SK-MEL-5 (cell line): ENCODE data around the gene LGALS13. TPM values are rescaled to one million over a fixed set of nuclear protein-coding genes. Genes with fewer than 3 reads are reported as not detected.

Experiments
- DNase-seq: peaks from one replicate; pipeline ENCODE4 v3.0.0-alpha.2; 2016; ENCODE audit warnings: low read depth, low spot score
- in situ Hi-C: cut with HindIII; loops from 2 replicates; pipeline ENCODE4 v1.10.0; 2016; ENCODE audit warnings: low sequenced_read_pairs, high pct_unique_total_duplicates, low pct_unique_long_range_greater_than_20kb
- polyA plus RNA-seq, 2 experiments: library from polyadenylated mRNA; depleted of rRNA; stranded (reverse); fragments of >200 nt; gene quantifications; 2 replicates each; pipeline ENCODE4 v1.2.3, GENCODE V29; 2015
- total RNA-seq: library from RNA; depleted of rRNA; stranded (reverse); fragments of >200 nt; shearing (Covaris generic); gene quantifications from 2 replicates; pipeline ENCODE4 v1.2.3, GENCODE V29; 2014; rRNA removed

LGALS13 gene, protein sequence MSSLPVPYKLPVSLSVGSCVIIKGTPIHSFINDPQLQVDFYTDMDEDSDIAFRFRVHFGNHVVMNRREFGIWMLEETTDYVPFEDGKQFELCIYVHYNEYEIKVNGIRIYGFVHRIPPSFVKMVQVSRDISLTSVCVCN
- total RNA-seq: not detected in 2 replicates
- polyA plus RNA-seq (2015; cell fraction: cytosol; rRNA removed): not detected in 2 replicates
- polyA plus RNA-seq (2015; cell fraction: nucleus; rRNA removed): not detected in 2 replicates

DNA sequence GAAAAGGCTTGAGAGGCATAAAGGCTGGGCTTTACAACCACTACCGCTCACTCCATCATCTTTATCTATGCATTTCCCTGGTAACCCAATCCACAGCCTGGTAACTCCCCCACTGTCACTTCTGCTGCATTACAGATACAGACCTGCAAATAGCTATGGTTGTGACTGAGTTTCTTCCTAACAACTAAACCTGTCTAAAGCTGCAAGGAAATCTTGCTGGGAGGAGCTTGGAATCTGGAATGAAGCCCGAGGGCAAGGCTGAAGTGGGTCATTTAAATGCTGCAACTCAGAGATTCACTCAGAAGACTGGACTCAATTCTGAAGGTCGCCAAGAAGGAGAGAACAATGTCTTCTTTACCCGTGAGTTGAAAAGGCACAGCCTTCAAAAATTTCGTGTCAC, at the start of gene LGALS13:
TSS of gene LGALS13 (plus strand) at position 301 of the 400 bp plus-strand sequence. CDS start at position 346, 45 bp downstream.
- no peak for DNase-seq
- in situ Hi-C loops: no loop called here

DNA sequence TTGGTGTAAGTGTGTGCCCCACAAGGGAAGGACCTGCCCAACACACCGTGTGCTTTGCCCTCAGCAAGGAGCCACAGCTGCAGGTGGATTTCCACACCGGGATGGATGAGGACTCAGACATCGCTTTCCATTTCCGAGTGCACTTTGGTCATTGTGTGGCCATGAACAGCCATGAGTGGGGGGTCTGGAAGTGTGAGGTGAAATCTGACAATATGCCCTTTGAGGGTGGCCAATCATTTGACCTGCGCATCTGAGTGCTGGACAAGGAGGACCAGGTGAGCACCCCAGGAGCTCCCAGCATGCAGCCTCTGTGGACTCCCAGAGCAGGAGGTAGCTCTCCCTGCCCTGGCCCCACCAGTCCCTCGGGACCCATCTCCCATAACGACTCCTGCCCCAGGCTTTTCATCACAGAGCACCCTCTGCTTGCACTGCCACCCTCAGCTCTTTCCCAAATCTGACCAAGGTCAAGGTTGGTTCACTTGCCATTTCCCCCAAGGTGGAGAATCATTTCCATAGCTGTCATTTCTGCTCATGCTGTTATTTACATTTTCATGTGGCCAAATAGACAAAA, 49.2 kb upstream of the LGALS13 start:
- in situ Hi-C loops: no loop called here
- no peak for DNase-seq

DNA sequence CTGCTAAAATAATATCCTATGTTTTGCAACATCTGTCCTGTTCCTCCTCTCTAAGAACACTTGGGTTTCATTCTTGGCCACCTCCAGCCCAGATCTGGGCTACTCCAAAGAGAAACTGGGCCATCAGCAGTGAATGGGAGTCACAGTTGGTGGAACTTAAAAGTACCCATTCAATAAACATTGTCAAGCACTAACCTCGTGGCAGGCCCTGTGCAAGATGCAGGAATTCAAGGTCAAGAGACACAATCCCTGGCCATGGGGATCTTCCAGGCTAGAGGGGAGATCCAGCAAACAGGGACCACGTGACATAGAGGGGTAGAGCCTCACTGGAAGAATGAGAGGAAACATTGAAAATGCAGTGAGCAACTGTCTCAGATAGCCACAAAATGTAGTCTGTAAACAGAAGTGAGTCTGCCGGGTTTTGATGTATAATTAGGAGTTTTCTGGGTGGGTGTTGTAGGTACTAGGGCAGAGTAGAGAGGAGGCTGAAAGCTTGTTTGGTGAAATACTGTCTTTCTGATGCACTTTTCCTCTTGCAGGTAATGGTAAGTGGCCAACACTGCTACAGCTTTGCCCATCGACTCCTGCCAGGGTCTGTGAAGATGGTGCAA, 47.5 kb upstream of the LGALS13 start:
- in situ Hi-C loops: no loop called here
- no peak for DNase-seq

DNA sequence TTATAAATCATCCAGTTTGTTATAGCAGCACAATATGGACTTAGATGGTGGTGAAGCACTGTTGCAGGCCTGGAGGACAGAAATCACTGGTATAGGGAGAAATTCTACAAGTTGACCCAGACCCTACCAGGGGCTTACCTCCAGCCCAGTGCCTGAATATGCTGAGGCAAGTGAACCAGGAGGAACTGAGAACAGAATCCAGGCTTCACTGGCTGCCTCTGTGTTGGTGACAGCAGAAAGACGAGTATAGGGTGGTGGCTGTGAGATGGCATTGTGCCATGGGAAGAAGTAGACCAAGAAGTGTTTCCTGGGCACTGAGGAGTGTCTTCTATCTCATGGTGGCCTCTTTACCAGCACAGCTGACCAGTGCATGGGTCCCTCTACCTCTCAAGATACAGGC, 46.4 kb upstream of the LGALS13 start:
- in situ Hi-C loops: no loop called here
- no peak for DNase-seq

DNA sequence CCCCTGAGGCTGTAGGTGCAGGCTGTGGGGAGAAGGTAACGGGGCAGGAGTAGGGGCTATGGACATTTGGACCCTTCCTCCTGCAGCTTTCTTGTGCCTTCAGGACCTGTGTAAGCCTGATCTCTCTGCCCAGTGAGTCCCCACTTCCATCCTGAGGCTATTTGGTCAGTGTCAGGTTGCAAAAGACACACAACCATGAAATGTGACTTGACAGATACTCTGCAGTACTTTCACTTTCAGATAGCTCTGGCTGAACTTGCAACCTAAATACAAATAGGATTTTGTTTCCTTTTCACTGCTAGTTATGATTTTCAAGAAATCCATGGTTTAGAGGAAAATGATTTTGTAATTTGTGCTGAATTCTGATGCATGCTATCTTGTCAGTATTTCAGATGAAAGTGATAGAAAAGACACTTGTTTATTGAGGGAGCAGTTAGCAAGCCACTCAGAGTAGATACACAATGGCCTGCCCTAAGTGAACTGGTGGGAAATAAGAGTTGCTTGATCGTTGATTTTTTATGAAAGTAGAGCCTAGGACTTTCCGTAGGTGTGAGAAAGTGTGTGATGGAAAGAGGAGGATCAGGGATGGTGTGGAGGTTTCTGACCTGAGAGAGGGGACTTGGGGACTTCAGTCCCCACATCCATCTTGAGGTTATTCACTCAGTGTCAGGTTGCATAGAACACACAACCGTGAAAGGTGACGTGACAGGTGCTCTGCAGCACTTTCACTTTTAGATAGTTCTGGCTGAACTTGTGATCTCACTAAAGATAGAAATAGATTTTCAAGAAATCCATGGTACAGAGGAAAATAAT, 44.3 kb upstream of the LGALS13 start:
- in situ Hi-C loops: no loop called here
- peak; percentile 20 for DNase-seq

DNA sequence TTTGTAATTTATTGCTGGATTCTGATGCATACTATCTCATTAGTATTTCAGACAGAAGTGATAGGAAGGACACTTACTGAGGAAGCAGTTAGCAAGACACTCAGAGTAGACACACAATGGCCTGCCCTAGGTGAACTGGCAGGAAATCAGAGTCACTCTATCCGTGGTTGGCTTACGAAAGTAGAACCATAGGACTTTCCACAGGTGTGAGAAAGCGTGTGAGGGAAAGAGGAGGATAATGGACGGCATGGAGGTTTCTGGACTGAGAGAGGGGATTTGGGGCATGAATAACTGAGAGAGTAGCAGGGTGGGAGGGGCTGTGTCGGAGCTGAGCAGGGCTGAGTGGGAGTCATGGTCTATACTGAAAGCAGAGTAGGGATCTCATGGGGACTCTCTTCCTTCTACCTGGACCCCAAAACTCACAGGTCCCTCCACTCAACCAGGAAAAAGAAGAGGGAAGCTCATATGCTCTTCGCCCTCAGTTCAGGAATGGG, 43.7 kb upstream of the LGALS13 start:
- DNase-seq: no peak
- in situ Hi-C loops: no loop called here

DNA sequence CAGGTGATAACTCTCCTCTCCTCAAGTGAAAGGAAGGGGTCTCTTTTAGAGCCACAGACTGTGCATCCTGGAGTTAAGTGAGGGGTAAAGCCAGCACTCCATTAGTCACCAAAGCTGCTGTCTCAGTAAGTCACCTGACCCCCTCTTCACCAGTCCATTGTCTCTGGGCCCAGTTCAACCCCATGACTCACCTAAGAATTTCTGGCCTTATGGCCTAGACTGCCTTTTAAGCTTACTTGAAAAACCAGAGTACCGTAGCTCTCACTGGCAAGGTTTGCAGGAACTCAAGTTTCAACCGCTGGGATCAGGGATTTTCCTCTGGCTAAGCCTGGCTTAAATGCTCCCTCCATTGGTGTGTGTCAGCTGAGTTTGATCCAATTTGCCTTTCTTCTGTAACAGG, 38.9 kb upstream of the LGALS13 start:
- in situ Hi-C loops: no loop called here
- no peak for DNase-seq

DNA sequence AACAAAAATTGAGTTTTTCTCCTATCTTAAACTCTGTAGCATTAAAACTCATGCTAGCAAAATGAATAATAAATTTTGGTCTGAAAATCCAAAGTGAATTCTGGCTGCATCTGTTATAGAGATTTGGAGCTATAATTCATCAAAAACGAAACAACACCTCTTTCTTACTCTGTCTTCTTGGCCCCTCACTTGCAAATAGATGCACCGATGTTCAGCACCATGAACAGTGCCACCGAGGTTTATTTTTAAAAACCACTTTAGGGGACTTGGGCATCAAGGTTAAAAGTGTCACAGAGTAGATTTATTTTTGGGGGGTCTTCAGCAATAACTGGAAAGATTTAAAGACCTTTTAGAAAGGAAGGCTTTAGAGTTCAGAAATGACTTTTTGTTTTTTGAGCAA, 36.3 kb upstream of the LGALS13 start:
- in situ Hi-C loops: no loop called here
- no peak for DNase-seq

DNA sequence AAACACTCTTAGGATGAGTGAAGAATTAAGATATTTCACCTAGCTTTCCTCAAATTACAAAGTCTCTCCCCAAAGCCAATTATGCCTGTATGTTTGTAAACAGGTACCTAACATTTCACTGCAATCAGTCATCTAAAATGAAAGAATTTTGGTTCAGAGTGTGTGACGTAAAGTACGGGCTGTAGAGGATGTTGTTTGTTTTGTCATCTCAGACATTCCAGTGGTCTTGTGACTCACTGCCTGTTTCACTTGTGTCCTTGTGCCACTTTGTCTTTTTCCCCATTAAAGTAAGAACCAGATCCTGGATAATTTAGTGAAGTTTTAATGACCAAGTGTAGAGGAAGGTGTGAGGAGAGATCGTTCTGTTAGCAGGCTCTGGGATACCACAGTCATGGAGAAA, 33.7 kb upstream of the LGALS13 start:
- DNase-seq: no peak
- in situ Hi-C loops: no loop called here

DNA sequence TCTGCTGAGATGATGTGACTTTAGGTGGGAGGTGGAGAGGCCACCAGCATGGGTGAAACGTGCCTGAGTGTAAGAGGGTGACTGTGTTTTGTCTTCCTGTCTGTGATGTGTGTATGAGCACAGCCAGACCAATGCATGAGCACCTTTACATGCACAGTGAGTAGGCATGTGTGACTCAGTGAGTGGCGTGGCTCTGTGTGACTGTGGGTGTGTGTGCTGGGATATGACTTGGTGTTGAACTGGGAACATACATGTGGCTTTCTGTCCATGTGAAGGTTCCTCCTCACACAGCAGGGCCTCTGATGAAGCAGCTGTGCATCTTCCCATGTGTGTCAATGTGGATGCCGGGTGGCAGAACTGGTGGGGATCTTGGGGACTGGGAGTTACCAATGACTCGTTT, 19.9 kb upstream of the LGALS13 start:
- in situ Hi-C loops: no loop called here
- no peak for DNase-seq

DNA sequence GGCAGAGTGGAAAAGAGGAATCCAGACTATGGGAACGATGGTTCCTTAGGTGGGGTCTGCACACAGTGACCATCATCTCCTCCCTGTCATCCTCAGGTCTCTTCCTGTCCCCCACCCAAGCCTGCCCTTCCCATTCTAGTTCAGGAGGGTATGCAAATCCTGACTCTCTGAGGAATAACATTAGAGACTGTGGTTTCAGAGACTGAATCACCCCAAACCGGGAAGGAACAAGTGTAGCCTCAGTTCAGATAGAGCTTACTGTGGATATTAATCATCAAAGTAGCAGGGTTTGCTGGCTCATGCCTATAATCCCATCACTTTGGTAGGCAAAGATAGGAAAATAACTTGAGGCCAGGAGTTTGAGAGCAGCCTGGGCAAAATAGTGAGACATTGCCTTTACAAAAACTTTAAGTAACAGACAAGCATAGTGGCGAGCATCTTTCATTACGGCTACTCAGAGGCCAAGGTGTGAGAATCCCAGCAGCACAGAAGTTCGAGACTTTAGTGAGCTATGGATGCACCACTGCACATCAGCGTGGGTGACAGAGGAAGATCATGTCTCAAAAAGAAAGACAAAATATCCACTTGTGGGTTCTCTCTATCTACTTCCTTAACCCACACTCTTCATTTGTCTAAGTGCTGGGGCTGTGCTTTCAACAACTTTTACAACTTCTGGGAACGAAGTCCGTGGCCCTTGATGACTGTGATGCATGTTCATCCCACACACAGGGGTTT, 19.3 kb upstream of the LGALS13 start:
- DNase-seq: no peak
- in situ Hi-C loops: no loop called here

DNA sequence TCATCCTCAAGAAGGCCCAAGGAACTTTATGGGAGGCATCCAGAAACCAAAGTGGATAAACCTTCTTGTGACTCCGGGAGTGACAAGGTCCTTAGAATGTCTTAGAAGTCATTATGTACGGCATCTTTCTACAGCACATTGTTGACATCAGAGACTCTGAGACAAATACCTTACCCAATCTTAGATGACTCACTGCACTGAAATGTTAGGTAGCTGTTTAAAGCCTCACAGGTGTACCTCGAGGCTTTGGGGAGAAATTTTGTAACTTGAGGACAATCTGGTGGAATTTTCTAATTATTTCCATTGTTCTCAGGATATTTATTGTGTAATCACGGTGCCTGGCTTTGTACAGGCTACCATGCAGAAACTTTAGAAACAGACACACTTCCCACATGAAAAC, 14.8 kb upstream of the LGALS13 start:
- DNase-seq: no peak
- in situ Hi-C loops: no loop called here

DNA sequence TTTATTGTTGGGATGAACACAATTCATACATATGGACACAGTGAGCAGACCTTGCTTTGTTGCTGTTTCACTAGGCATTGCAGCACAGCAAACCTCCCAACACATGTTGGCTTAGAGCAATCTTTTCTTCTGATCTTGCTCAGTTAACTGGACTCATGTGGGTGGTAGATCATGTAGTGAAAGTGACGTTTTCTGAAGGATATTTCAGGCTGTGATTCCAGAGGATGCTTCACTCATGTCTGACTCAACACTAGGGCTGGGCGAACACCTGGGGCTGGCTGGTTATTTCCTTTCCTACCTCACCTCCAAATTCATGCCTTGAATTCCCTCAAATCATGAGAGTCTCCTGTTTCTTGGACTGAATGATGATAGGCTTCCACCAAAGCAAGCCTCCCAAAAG, 14.3 kb upstream of the LGALS13 start:
- in situ Hi-C loops: no loop called here
- DNase-seq: no peak

DNA sequence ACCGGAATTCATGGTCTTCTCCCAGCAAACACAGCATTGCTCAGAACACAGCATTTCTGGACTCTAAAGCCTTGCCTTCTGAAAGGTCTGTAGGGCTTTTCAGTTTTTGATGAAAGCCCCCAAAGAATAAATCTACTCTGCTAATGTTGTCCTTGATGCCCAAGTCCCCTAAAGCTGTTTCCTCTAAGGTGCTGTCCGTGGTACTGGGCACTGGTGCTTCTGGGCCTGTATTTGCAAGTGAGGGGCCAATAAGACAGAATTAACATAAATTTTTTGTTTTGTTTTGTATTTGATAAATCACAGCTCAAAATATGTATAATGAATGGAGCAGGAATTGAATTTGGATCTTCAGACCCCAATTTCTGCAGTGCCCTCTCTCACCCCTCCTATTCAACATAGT, 12.1 kb upstream of the LGALS13 start:
- DNase-seq: no peak
- in situ Hi-C loops: no loop called here

DNA sequence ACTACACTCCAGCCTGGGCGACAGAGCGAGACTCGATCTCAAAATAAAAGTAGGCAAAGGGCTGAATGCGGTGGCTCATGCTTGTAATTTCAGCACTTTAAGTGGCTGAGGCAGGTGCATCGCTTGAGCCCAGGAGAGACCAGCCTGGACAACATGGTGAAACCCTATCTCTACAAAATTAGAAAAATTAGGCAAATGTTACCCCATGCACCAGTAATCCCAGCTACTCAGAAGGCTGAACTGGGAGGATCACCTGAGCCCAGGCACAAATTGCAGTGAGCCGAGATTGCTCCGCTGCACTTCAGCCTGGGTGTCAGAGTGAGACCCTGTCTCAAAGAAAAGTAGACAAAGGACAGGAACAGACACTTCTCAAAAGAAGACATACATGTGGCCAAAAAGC, 9.9 kb upstream of the LGALS13 start:
- in situ Hi-C loops: no loop called here
- DNase-seq: no peak

DNA sequence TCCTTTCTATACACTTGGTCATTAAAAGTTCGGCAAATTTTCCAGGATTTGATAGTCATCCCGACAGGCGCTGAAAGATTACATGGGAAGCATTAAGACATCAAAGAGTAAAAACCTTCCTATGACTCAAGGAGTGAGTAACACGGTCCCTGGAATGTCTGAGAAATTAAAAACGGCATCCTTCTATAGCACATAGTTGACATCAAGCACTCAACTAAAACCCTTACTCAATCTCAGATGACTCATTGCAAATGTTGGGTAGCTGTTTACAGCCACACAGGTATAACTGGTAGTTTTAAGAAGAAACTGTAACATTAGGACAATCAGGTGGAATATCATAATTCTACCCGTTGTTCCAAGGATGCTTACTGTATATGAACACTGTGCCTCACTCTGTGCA, 6.4 kb upstream of the LGALS13 start:
- in situ Hi-C loops: no loop called here

DNA sequence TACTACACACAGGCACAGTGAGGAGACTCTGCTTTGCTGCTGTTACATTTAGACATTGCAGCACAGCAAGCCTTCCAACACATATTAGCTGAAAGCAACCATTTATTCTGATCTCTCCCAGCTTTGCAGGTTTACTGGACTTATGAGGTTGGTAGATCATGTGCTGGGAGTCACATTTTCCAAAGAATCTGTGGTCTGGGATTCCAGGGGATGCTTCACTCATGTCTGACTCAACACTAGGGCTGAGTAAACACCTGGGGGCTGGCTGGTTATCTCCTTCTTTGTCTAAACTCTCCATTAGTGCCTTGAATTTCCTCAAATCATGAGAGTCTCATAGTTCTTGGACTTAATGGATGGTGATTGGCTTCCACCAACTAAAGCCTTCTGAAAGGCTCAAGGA, 5.4 kb upstream of the LGALS13 start:
- in situ Hi-C loops: no loop called here
- DNase-seq: no peak

More for the DNA sequence above, 6.4 kb upstream of the LGALS13 start:
- no peak for DNase-seq

DNA sequence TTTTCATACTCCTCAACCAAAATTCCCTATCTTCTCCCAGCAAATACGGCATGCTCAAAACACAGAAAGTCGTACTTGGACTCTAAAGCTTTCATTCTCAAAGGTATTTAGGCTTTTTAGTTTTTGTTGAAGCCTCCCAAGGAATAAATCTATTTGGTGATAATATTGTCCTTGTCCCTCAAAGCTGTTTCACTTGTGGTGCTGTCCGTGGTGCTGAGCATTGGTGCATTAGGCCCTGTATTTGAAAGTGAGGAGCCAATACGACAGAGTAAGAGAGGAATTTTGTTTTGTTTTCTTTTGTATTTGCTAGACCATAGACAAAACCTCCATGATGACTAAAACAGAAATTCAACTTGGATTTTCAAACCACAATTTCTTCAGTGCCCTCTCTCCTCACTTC, 3.2 kb upstream of the LGALS13 start:
- DNase-seq: no peak
- in situ Hi-C loops: no loop called here
